ENCODE data around the gene SSBP2. TPM values are rescaled to one million over a fixed set of nuclear protein-coding genes. Genes with fewer than 3 reads are reported as not detected.

The SSBP2 gene
- total and polyA plus RNA-seq, 8 donors = 0.87 to 86.2 (median 24.6) TPM

DNA sequence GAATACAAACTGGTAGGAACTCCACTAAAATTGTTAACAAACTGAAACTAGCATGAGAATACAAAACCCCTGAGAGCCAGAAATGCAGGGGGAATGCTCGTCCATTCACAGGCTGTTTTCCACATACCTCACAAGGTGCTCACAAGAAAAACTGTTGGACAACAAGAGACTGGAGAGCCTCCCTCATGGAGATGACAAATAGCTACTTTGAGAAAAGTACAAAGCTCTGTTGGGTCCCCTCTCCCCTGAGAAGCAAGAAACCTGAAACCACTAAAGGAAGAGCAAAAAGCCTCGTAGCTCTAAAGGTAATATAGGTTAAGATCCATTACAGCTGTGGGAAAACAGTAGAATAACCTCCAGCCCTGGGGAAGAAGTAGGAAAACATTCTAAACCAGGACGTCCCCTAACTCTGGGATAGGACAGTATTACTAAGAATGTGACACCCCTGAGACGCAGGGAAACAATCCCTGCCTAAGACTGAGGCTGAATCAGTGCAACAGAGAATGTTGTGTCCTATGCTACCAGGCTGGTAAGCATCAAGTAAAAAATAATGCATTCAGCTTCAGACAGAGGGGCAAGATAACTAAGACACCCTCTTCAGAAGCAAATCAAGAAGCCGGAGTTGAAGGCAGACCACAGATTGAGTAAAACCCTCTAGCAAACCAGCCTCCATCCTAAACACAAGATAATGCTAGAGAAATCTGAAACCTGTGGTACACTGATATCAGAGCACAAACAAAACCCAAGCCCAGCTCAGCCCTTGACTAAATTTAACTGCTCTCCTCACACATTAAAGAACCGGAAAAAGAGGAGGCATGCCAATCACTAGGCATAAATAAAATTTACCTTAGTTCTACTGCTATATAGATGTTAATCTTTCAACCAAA, 160.2 kb downstream of the SSBP2 start:
- H3K9me3 ChIP-seq = peaks cover 0 to 11% (median 4%) of the 10 kb centered on the region in 4 donors
- intact Hi-C loops (cut with DNase I; ENCODE audit: low total_unique reads) = no loop called here

DNA sequence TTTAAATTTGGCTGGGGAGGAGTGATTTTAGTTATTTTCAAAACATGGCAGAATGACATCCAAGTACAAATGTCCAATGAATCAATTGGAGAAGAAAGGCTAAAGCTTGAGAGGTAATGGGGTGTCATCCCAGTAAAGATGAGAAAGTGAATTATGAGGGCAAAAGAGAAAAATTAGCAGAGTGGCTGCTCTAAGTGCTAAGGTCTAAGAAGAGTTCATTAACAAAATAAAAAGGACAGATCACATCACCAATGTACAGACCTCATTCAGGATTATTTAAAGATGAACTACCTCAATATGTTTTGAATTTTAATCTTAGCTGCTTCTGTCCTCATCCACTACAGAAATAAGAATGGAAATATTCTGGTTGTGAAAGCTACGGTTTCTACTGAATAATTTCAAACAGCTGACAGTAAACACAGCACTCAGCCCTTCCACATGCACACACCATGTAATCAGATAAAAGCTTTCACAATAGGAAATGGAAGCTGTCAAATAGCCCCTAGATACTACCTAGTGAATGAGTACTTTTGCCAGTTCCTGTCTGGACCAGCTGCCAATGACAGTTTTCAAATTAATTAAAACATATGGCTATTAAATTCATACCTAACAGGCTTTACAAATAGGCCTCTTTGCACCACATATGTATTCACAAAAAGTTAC, 171.5 kb downstream of the SSBP2 start:
- DNase-seq = peak in 1 of 2 donors; percentile 59
- Histone ChIP-seq H3K9me3 (no peaks in the 10 kb centered on the region), H3K27ac (no peak overlapping the region), H3K36me3 (no peaks in the 10 kb centered on the region), H3K4me3 (no peak overlapping the region), H3K27me3 (no peaks in the 10 kb centered on the region), H3K4me1 (peaks cover 0 to 1% (median 0%) of the 10 kb centered on the region in 4 donors)
- TF ChIP-seq EP300 (IDR thresholded peaks at IDR 0.05) (no peak), POLR2A (IDR thresholded peaks at IDR 0.05) (no peak), POLR2AphosphoS5 (IDR thresholded peaks at IDR 0.05) (no peak), CTCF (IDR thresholded peaks at IDR 0.05) (no peak)
- intact Hi-C loops (cut with DNase I; ENCODE audit: low total_unique reads) = no loop called here
- 14 to 41% (median 37%) methylated on average over 1 of the region's 1 CpG for WGBS, 5 donors

More for the DNA sequence above, 160.2 kb downstream of the SSBP2 start:
- WGBS, 5 donors = 62 to 80% (median 69%) methylated on average over 6 of the region's 6 CpGs
- H3K4me1 ChIP-seq = peaks cover 0 to 12% (median 2%) of the 10 kb centered on the region in 4 donors
- peaks cover 0 to 6% (median 0%) of the 10 kb centered on the region in 4 donors for H3K36me3 ChIP-seq
- no peaks in the 10 kb centered on the region for H3K27me3 ChIP-seq
- TF ChIP-seq POLR2AphosphoS5 (IDR thresholded peaks at IDR 0.05) (no peak), EP300 (IDR thresholded peaks at IDR 0.05) (no peak), CTCF (IDR thresholded peaks at IDR 0.05) (no peak), POLR2A (IDR thresholded peaks at IDR 0.05) (no peak)
- no peak overlapping the region for H3K27ac ChIP-seq
- no peak for DNase-seq
- H3K4me3 ChIP-seq = no peak overlapping the region

DNA sequence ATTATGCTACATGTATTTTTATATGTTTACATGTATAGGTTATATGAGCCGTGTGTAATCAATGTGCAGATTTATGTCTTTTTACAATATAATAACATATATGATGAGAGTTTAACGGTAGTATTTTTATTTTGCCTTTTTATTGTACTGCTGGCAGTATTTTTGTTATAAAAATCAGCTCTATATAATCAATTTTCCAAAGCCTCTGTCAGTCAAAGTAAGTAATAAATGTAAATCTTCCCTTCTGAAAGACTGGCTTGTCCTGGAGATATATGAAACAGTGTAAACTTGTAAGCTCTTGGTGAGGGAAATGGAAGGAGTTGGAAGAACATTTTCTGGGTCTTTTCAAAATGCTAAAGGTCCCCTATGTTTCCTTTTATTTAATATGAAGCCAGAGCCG, 173.8 kb downstream of the SSBP2 start:
- TF ChIP-seq CTCF (IDR thresholded peaks at IDR 0.05) (no peak), POLR2A (IDR thresholded peaks at IDR 0.05) (no peak), EP300 (IDR thresholded peaks at IDR 0.05) (no peak), POLR2AphosphoS5 (IDR thresholded peaks at IDR 0.05) (no peak)
- intact Hi-C loops (cut with DNase I; ENCODE audit: low total_unique reads) = no loop called here

GRCh38 chr5:81575924-81576323, 175.0 kb downstream of the SSBP2 start:
- no peak for DNase-seq
- Histone ChIP-seq H3K27ac (no peak overlapping the region), H3K36me3 (peaks cover 0 to 3% (median 0%) of the 10 kb centered on the region in 4 donors), H3K4me3 (no peak overlapping the region), H3K27me3 (no peaks in the 10 kb centered on the region), H3K4me1 (peaks cover 0 to 6% (median 0%) of the 10 kb centered on the region in 4 donors), H3K9me3 (no peaks in the 10 kb centered on the region)
- no peak for TF ChIP-seq POLR2A (IDR thresholded peaks at IDR 0.05)
- no peak for TF ChIP-seq EP300 (IDR thresholded peaks at IDR 0.05)
- TF ChIP-seq CTCF (IDR thresholded peaks at IDR 0.05) = no peak
- no peak for TF ChIP-seq POLR2AphosphoS5 (IDR thresholded peaks at IDR 0.05)
- intact Hi-C loops (cut with DNase I; ENCODE audit: low total_unique reads) = no loop called here
- whole genome bisulfite sequencing, 5 donors = 86 to 97% (median 88%) methylated on average over 1 of the region's 1 CpG

More for the DNA sequence above, 173.8 kb downstream of the SSBP2 start:
- no peak overlapping the region for H3K27ac ChIP-seq
- 91 to 95% (median 93%) methylated on average over 3 of the region's 3 CpGs for WGBS, 5 donors
- H3K4me3 ChIP-seq = no peak overlapping the region
- H3K36me3 ChIP-seq = peaks cover 0 to 3% (median 0%) of the 10 kb centered on the region in 4 donors
- H3K27me3 ChIP-seq = no peaks in the 10 kb centered on the region
- DNase-seq = no peak
- no peaks in the 10 kb centered on the region for H3K9me3 ChIP-seq
- H3K4me1 ChIP-seq = no peaks in the 10 kb centered on the region

Data from stomach (tissue), 9 donors.